H9 (cell line): ENCODE results near the gene IL17REL. TPM values are rescaled to one million over a fixed set of nuclear protein-coding genes. Genes with fewer than 3 reads are reported as not detected.

Experiments
- DNase-seq: peaks from one replicate; pipeline ENCODE4 v3.0.0-alpha.2; 2017
- H2AFZ ChIP-seq: one replicate; pipeline ENCODE4 v1.6.1; 2013; ENCODE audit warnings: mild to moderate bottlenecking, low read length, control low read depth, moderate library complexity
- H2AK5ac ChIP-seq: 2 replicates; pipeline ENCODE4 v1.6.1; 2013; ENCODE audit warnings: low read length, control low read depth, mixed read lengths; ENCODE audit not compliant: insufficient read length
- H2BK120ac ChIP-seq: one replicate; pipeline ENCODE4 v1.6.1; 2013; ENCODE audit warnings: low read depth, mild to moderate bottlenecking, low read length, control low read depth, inconsistent platforms; ENCODE audit not compliant: poor library complexity, severe bottlenecking
- H2BK12ac ChIP-seq: 2 replicates; pipeline ENCODE4 v1.6.1; 2013; ENCODE audit warnings: low read length, control low read depth, mixed read lengths, low read depth; ENCODE audit not compliant: insufficient read length
- H2BK15ac ChIP-seq: 2 replicates; pipeline ENCODE4 v1.6.1; 2013; ENCODE audit warnings: low read depth, low read length, control low read depth
- H2BK20ac ChIP-seq: one replicate; pipeline ENCODE4 v1.6.1; 2013; ENCODE audit warnings: low read depth, mild to moderate bottlenecking, low read length, control low read depth, inconsistent platforms; ENCODE audit not compliant: poor library complexity, severe bottlenecking
- H2BK5ac ChIP-seq: 2 replicates; pipeline ENCODE4 v1.6.1; 2013; ENCODE audit warnings: low read length, control low read depth, mixed read lengths; ENCODE audit not compliant: insufficient read length
- H3K14ac ChIP-seq: 2 replicates; pipeline ENCODE4 v1.6.1; 2013; ENCODE audit warnings: low read length, control low read depth; ENCODE audit not compliant: insufficient read depth
- H3K18ac ChIP-seq: 2 replicates; pipeline ENCODE4 v1.6.1; 2013; ENCODE audit warnings: low read depth, mild to moderate bottlenecking, mixed read lengths, low read length, control low read depth; ENCODE audit not compliant: insufficient read length
- H3K23ac ChIP-seq: 2 replicates; pipeline ENCODE4 v1.6.1; 2013; ENCODE audit warnings: low read length, control low read depth, mixed read lengths, low read depth; ENCODE audit not compliant: insufficient read length
- H3K23me2 ChIP-seq: 2 replicates; pipeline ENCODE4 v1.6.1; 2013; ENCODE audit warnings: low read depth, mild to moderate bottlenecking, mixed read lengths, low read length, control low read depth; ENCODE audit not compliant: insufficient read length, poor library complexity, severe bottlenecking
- H3K27ac ChIP-seq: 2 replicates; pipeline ENCODE4 v1.5.1; 2013; ENCODE audit warnings: low read length, control low read depth, mixed read lengths, low read depth; ENCODE audit not compliant: insufficient read length
- H3K27me3 ChIP-seq: 2 replicates; pipeline ENCODE4 v1.6.1; 2013; ENCODE audit warnings: low read length, control low read depth, inconsistent platforms; ENCODE audit not compliant: insufficient read depth
- H3K4ac ChIP-seq: 2 replicates; pipeline ENCODE4 v1.6.1; 2013; ENCODE audit warnings: low read depth, mild to moderate bottlenecking, control low read depth, inconsistent platforms, low read length, moderate library complexity
- H3K4me1 ChIP-seq: 2 replicates; pipeline ENCODE4 v1.6.1; 2013; ENCODE audit warnings: low read length, control low read depth, inconsistent platforms; ENCODE audit not compliant: insufficient read depth
- H3K4me2 ChIP-seq: 2 replicates; pipeline ENCODE4 v1.6.1; 2013; ENCODE audit warnings: low read length, control low read depth, mixed read lengths; ENCODE audit not compliant: insufficient read length, insufficient read depth
- H3K56ac ChIP-seq: 2 replicates; pipeline ENCODE4 v1.6.1; 2013; ENCODE audit warnings: low read depth, mild to moderate bottlenecking, mixed read lengths, low read length, control low read depth; ENCODE audit not compliant: insufficient read length
- H3K79me1 ChIP-seq: 2 replicates; pipeline ENCODE4 v1.6.1; 2013; ENCODE audit warnings: low read depth, mild to moderate bottlenecking, moderate library complexity, low read length, control low read depth, inconsistent platforms; ENCODE audit not compliant: insufficient read depth, poor library complexity, severe bottlenecking
- H3K79me2 ChIP-seq: 2 replicates; pipeline ENCODE4 v1.6.1; 2013; ENCODE audit warnings: low read length, control low read depth, inconsistent platforms; ENCODE audit not compliant: insufficient read depth
- H3K9ac ChIP-seq: 2 replicates; pipeline ENCODE4 v1.6.1; 2013; ENCODE audit warnings: low read length, control low read depth, mixed read lengths; ENCODE audit not compliant: insufficient read length; ENCODE audit errors: extremely low read depth
- H3K9me3 ChIP-seq: one replicate; pipeline ENCODE4 v1.6.1; 2013; ENCODE audit warnings: low read depth, low read length, inconsistent platforms; ENCODE audit not compliant: control insufficient read depth
- H3T11ph ChIP-seq: one replicate; pipeline ENCODE4 v1.6.1; 2013; ENCODE audit warnings: mild to moderate bottlenecking, low read length, control low read depth, inconsistent platforms
- H4K20me1 ChIP-seq: one replicate; pipeline ENCODE4 v1.6.1; 2013; ENCODE audit not compliant: control insufficient read depth, insufficient read length, insufficient read depth
- H4K5ac ChIP-seq: 2 replicates; pipeline ENCODE4 v1.6.1; 2013; ENCODE audit warnings: low read depth, mild to moderate bottlenecking, mixed read lengths, low read length, control low read depth; ENCODE audit not compliant: insufficient read length
- H4K8ac ChIP-seq: replicated peaks from 2 replicates; pipeline ENCODE4 v1.6.1; 2013; ENCODE audit warnings: low read length, control low read depth, mixed read lengths, low read depth; ENCODE audit not compliant: insufficient read length
- H4K91ac ChIP-seq: 2 replicates; pipeline ENCODE4 v1.6.1; 2013; ENCODE audit warnings: low read depth, mild to moderate bottlenecking, moderate library complexity, mixed read lengths, low read length, control low read depth; ENCODE audit not compliant: insufficient read length
- H3K27ac Mint-ChIP-seq, 3 experiments: 2 replicates in 2 of 3; 3 replicates in 1 of 3; pipeline ENCODE4 v1.8.0; 2020 to 2021; ENCODE audit warnings: mixed read lengths in 3 of 3, mild to moderate bottlenecking in 1 of 3, moderate library complexity in 1 of 3
- H3K27me3 Mint-ChIP-seq: 2 replicates; pipeline ENCODE4 v1.8.0; 2021; ENCODE audit warnings: low read depth, mild to moderate bottlenecking, moderate library complexity, mixed read lengths
- H3K36me3 Mint-ChIP-seq, 3 experiments: 2 replicates in 2 of 3; 3 replicates in 1 of 3; pipeline ENCODE4 v1.8.0; 2020 to 2021; ENCODE audit warnings: low read depth in 3 of 3, mixed read lengths in 3 of 3; ENCODE audit not compliant: insufficient read depth in 1 of 3
- H3K4me1 Mint-ChIP-seq, 2 experiments: 2 replicates each; pipeline ENCODE4 v1.8.0; 2020; ENCODE audit warnings: mixed read lengths in 2 of 2
- H3K4me3 Mint-ChIP-seq, 2 experiments: 2 replicates in 1 of 2; 3 replicates in 1 of 2; pipeline ENCODE4 v1.8.0; 2020 to 2021; ENCODE audit warnings: mild to moderate bottlenecking in 2 of 2, mixed read lengths in 2 of 2, moderate library complexity in 1 of 2
- H3K9me3 Mint-ChIP-seq, 2 experiments: 2 replicates in 1 of 2; 3 replicates in 1 of 2; pipeline ENCODE4 v1.8.0; 2020; ENCODE audit warnings: mild to moderate bottlenecking in 2 of 2, mixed read lengths in 2 of 2, moderate library complexity in 1 of 2
- WGBS: extraction: QIAGEN DNeasy Blood & Tissue Kit; methylation state at CpG from one replicate; pipeline ENCODE4 v1.1.7; 2013; ENCODE audit warnings: missing lambda C conversion rate, low lambda C conversion rate, mixed read lengths; ENCODE audit not compliant: insufficient read length; ENCODE audit errors: extremely low coverage; 5-methylcytosine and 5-hydroxymethylcytosine counted together
- total RNA-seq: library from RNA; stranded (reverse); gene quantifications from 2 replicates; pipeline ENCODE4 v1.2.1, GENCODE V29; 2021
- TF ChIP-seq, protein P1 (sequence below): fragments of 200-600 bp; sonication (generic); conservative IDR thresholded peaks from 3 replicates; pipeline ENCODE4 v1.8.0; 2021; ENCODE audit warnings: antibody characterized with exemption, mild to moderate bottlenecking

The IL17REL gene
- total RNA-seq, 1 experiment from 2014 or later = 0.20 TPM

GRCh38 chr22:50016988-50017700, 4.6 kb upstream of the IL17REL start:
- no peak for DNase-seq
- no peaks in the 10 kb centered on the region for H3K9me3 Mint-ChIP-seq

More at GRCh38 chr22:50016988-50017700, 4.6 kb upstream of the IL17REL start:
- H3K27ac ChIP-seq = no peak overlapping the region
- no peak overlapping the region for H4K91ac ChIP-seq
- WGBS = no CpG with 5 or more reads among the region's 21 CpGs
- no peak overlapping the region for H3K14ac ChIP-seq
- no peak overlapping the region for H4K5ac ChIP-seq
- peaks cover 2% of the 10 kb centered on the region for H4K20me1 ChIP-seq
- H2AK5ac ChIP-seq = no peak overlapping the region
- no peak overlapping the region for H3T11ph ChIP-seq
- H3K9ac ChIP-seq = no peak overlapping the region
- H3K36me3 Mint-ChIP-seq = no peaks in the 10 kb centered on the region
- H3K4me2 ChIP-seq = no peak overlapping the region
- H3K4me3 Mint-ChIP-seq = no peak overlapping the region
- H2BK5ac ChIP-seq = no peak overlapping the region
- H3K4me1 Mint-ChIP-seq = 0 out of 4 replicates have a peak, but pooled peaks cover 0 to 4% of the 10 kb centered on the region in 2 experiments
- no peak overlapping the region; a peak in 1 of 7 replicates for H3K27ac Mint-ChIP-seq
- TF ChIP-seq, protein P1, sequence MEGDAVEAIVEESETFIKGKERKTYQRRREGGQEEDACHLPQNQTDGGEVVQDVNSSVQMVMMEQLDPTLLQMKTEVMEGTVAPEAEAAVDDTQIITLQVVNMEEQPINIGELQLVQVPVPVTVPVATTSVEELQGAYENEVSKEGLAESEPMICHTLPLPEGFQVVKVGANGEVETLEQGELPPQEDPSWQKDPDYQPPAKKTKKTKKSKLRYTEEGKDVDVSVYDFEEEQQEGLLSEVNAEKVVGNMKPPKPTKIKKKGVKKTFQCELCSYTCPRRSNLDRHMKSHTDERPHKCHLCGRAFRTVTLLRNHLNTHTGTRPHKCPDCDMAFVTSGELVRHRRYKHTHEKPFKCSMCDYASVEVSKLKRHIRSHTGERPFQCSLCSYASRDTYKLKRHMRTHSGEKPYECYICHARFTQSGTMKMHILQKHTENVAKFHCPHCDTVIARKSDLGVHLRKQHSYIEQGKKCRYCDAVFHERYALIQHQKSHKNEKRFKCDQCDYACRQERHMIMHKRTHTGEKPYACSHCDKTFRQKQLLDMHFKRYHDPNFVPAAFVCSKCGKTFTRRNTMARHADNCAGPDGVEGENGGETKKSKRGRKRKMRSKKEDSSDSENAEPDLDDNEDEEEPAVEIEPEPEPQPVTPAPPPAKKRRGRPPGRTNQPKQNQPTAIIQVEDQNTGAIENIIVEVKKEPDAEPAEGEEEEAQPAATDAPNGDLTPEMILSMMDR = no peak
- H3K27me3 Mint-ChIP-seq = peaks cover 48% of the 10 kb centered on the region
- H2BK12ac ChIP-seq = no peak overlapping the region
- no peak overlapping the region for H3K18ac ChIP-seq
- no peak overlapping the region for H2BK120ac ChIP-seq
- H3K23me2 ChIP-seq = peaks cover 4% of the 10 kb centered on the region
- no peaks in the 10 kb centered on the region for H3K79me2 ChIP-seq
- no peak overlapping the region for H2BK20ac ChIP-seq
- H2AFZ ChIP-seq = no peak overlapping the region
- no peaks in the 10 kb centered on the region for H3K4me1 ChIP-seq
- H2BK15ac ChIP-seq = no peak overlapping the region
- H4K8ac ChIP-seq = no peak overlapping the region
- peaks cover 5% of the 10 kb centered on the region for H3K9me3 ChIP-seq
- H3K27me3 ChIP-seq = peaks cover 12% of the 10 kb centered on the region; the same call in 1 of the 2 replicates
- H3K4ac ChIP-seq = no peak overlapping the region
- H3K79me1 ChIP-seq = no peaks in the 10 kb centered on the region
- H3K23ac ChIP-seq = no peak overlapping the region
- no peak overlapping the region for H3K56ac ChIP-seq
